Left ventricle myocardium inferior (tissue), 1 donor: Measurements from ENCODE around the gene COL18A1. TPM values are rescaled to one million over a fixed set of nuclear protein-coding genes. Genes with fewer than 3 reads are reported as not detected.

Experiments
- DNase-seq: peaks from one replicate; pipeline ENCODE4 v3.0.0-alpha.2; 2020
- H3K27ac ChIP-seq: fragments of 200-600 bp; replicated peaks from 2 replicates; pipeline ENCODE4 v1.8.0; 2021
- H3K27me3 ChIP-seq: fragments of 200-600 bp; 2 replicates; pipeline ENCODE4 v1.8.0; 2021; ENCODE audit warnings: low read depth
- H3K36me3 ChIP-seq: fragments of 200-600 bp; 2 replicates; pipeline ENCODE4 v1.8.0; 2021
- H3K4me1 ChIP-seq: fragments of 200-600 bp; 2 replicates; pipeline ENCODE4 v1.8.0; 2021
- H3K4me3 ChIP-seq: fragments of 200-600 bp; 2 replicates; pipeline ENCODE4 v1.8.0; 2021; ENCODE audit warnings: mild to moderate bottlenecking, moderate library complexity
- H3K9me3 ChIP-seq: fragments of 200-600 bp; replicated peaks from 2 replicates; pipeline ENCODE4 v1.8.0; 2021
- CTCF ChIP-seq: fragments of 200-600 bp; IDR thresholded peaks from 2 replicates; pipeline ENCODE4 v1.8.0; 2021; ENCODE audit warnings: antibody characterized with exemption, mild to moderate bottlenecking, borderline replicate concordance
- intact Hi-C: fragments of 100-400 bp; cut with micrococcal nuclease; formaldehyde crosslinking; loops from one replicate; pipeline ENCODE4 v1.11.0; 2022
- total RNA-seq: library from RNA; stranded (reverse); fragmentation: NEBNext Ultra II Directional; extraction: Animal tissue kit (Norgen Biotek cat#: 25700); gene quantifications from one replicate; pipeline ENCODE4 v1.2.1, GENCODE V29; 2021
- donor health status: DM: no; HTN: yes; CAD: no; lungs with severe emphysema.

COL18A1 gene
- total RNA-seq, 1 donor from 2014 or later, result 66.5 TPM

- DNase-seq, result peak; percentile 5
- no peak overlapping the region for H3K27ac ChIP-seq
- TF ChIP-seq CTCF, result no peak
- peaks cover 43% of the 10 kb centered on the region for H3K36me3 ChIP-seq
- no peaks in the 10 kb centered on the region for H3K27me3 ChIP-seq
- H3K4me3 ChIP-seq, result no peak overlapping the region
- intact Hi-C loops, result no loop called here
- H3K9me3 ChIP-seq, result no peaks in the 10 kb centered on the region
- no peaks in the 10 kb centered on the region for H3K4me1 ChIP-seq
These were observed 101.4 kb downstream of the COL18A1 start for GRCh38 chr21:45506241-45506817.

- H3K4me3 ChIP-seq, result no peak overlapping the region
- intact Hi-C loops, result no loop called here
- H3K27me3 ChIP-seq, result no peaks in the 10 kb centered on the region
- no peaks in the 10 kb centered on the region for H3K9me3 ChIP-seq
- H3K27ac ChIP-seq, result no peak overlapping the region
- no peak for TF ChIP-seq CTCF
- H3K36me3 ChIP-seq, result peaks cover 49% of the 10 kb centered on the region
- H3K4me1 ChIP-seq, result no peaks in the 10 kb centered on the region
- DNase-seq, result peak; percentile 7
These were observed 102.0 kb downstream of the COL18A1 start for GRCh38 chr21:45506836-45507522.

GRCh38 chr21:45507523-45507875, 102.5 kb downstream of the COL18A1 start:
- Histone ChIP-seq H3K4me1 (no peaks in the 10 kb centered on the region), H3K9me3 (no peaks in the 10 kb centered on the region), H3K27ac (no peak overlapping the region), H3K27me3 (no peaks in the 10 kb centered on the region), H3K4me3 (no peak overlapping the region), H3K36me3 (peaks cover 54% of the 10 kb centered on the region)
- no peak for DNase-seq
- TF ChIP-seq CTCF, result no peak
- intact Hi-C loops, result no loop called here

- intact Hi-C loops, result no loop called here
- Histone ChIP-seq H3K27ac (no peak overlapping the region), H3K4me3 (no peak overlapping the region), H3K4me1 (no peaks in the 10 kb centered on the region), H3K27me3 (no peaks in the 10 kb centered on the region), H3K36me3 (peaks cover 57% of the 10 kb centered on the region), H3K9me3 (no peaks in the 10 kb centered on the region)
- TF ChIP-seq CTCF, result no peak
- DNase-seq, result peak; percentile 8
These were observed 103.0 kb downstream of the COL18A1 start for GRCh38 chr21:45507888-45508508.

- intact Hi-C loops, result no loop called here
These were observed 103.9 kb downstream of the COL18A1 start for GRCh38 chr21:45508607-45509565.

More at GRCh38 chr21:45508607-45509565, 103.9 kb downstream of the COL18A1 start:
- peak; percentile 12 for DNase-seq
- no peaks in the 10 kb centered on the region for H3K4me1 ChIP-seq
- no peak overlapping the region for H3K27ac ChIP-seq
- H3K9me3 ChIP-seq, result no peaks in the 10 kb centered on the region
- peaks cover 57% of the 10 kb centered on the region for H3K36me3 ChIP-seq
- TF ChIP-seq CTCF, result no peak
- H3K27me3 ChIP-seq, result no peaks in the 10 kb centered on the region
- no peak overlapping the region for H3K4me3 ChIP-seq
